ENCODE measurements around the gene SLC25A13.
"Not testable (repeated sequence)": the region's sequence is repeated elsewhere in the genome, so short reads cannot be mapped to it uniquely, and the experiment has no call there.

Gene SLC25A13

GRCh38 chr7:96299496-96299895 is 22.4 kb downstream of the SLC25A13 start:
- no peak for DNase-seq (ENCODE audit: low read depth in 3 of 3)

- no peak for DNase-seq (ENCODE audit: low read depth in 3 of 3)
These were observed 24.0 kb downstream of the SLC25A13 start for GRCh38 chr7:96297876-96298275.

GRCh38 chr7:96297446-96297845 is 24.5 kb downstream of the SLC25A13 start:
- not testable (repeated sequence) for DNase-seq (ENCODE audit: low read depth in 3 of 3)

GRCh38 chr7:96293911-96294310 is 28.0 kb downstream of the SLC25A13 start:
- DNase-seq (ENCODE audit: low read depth in 3 of 3), result not testable (repeated sequence)

GRCh38 chr7:96287559-96287958 is 34.3 kb downstream of the SLC25A13 start:
- no peak for DNase-seq (ENCODE audit: low read depth in 3 of 3)

GRCh38 chr7:96287132-96287531 is 34.8 kb downstream of the SLC25A13 start:
- no peak for DNase-seq (ENCODE audit: low read depth in 3 of 3)

GRCh38 chr7:96285579-96285978 is 36.3 kb downstream of the SLC25A13 start:
- DNase-seq (ENCODE audit: low read depth in 3 of 3), result no peak

- no peak for DNase-seq (ENCODE audit: low read depth in 3 of 3)
These were observed 37.1 kb downstream of the SLC25A13 start for GRCh38 chr7:96284835-96285234.

GRCh38 chr7:96284240-96284639 is 37.7 kb downstream of the SLC25A13 start:
- DNase-seq (ENCODE audit: low read depth in 3 of 3), result no peak

- no peak for DNase-seq (ENCODE audit: low read depth in 3 of 3)
These were observed 39.1 kb downstream of the SLC25A13 start for GRCh38 chr7:96282835-96283234.

- DNase-seq (ENCODE audit: low read depth in 3 of 3), result no peak
These were observed 44.0 kb downstream of the SLC25A13 start for GRCh38 chr7:96277921-96278320.

GRCh38 chr7:96276019-96276418 is 45.9 kb downstream of the SLC25A13 start:
- DNase-seq (ENCODE audit: low read depth in 3 of 3), result no peak

- DNase-seq (ENCODE audit: low read depth in 3 of 3), result no peak
These were observed 48.2 kb downstream of the SLC25A13 start for GRCh38 chr7:96273716-96274115.

- DNase-seq (ENCODE audit: low read depth in 3 of 3), result no peak
These were observed 52.5 kb downstream of the SLC25A13 start for GRCh38 chr7:96269246-96269994.

- no peak for DNase-seq (ENCODE audit: low read depth in 3 of 3)
These were observed 55.3 kb downstream of the SLC25A13 start for GRCh38 chr7:96266580-96266979.

- DNase-seq (ENCODE audit: low read depth in 3 of 3), result no peak
These were observed 55.9 kb downstream of the SLC25A13 start for GRCh38 chr7:96266015-96266414.

GRCh38 chr7:96253964-96254363 is 67.9 kb downstream of the SLC25A13 start:
- no peak for DNase-seq (ENCODE audit: low read depth in 3 of 3)

GRCh38 chr7:96253441-96253840 is 68.5 kb downstream of the SLC25A13 start:
- no peak for DNase-seq (ENCODE audit: low read depth in 3 of 3)

- DNase-seq (ENCODE audit: low read depth in 3 of 3), result no peak
These were observed 71.0 kb downstream of the SLC25A13 start for GRCh38 chr7:96250776-96251361.

- DNase-seq (ENCODE audit: low read depth in 3 of 3), result no peak
These were observed 73.5 kb downstream of the SLC25A13 start for GRCh38 chr7:96248405-96248804.

GRCh38 chr7:96246919-96247318 is 75.0 kb downstream of the SLC25A13 start:
- DNase-seq (ENCODE audit: low read depth in 3 of 3), result no peak

- no peak for DNase-seq (ENCODE audit: low read depth in 3 of 3)
These were observed 77.0 kb downstream of the SLC25A13 start for GRCh38 chr7:96244992-96245292.

GRCh38 chr7:96244244-96244991 is 77.5 kb downstream of the SLC25A13 start:
- DNase-seq (ENCODE audit: low read depth in 3 of 3), result no peak
